ENCODE results near the gene SLC6A8.
A peak's percentile ranks its signal among the peaks of the same experiment; 100 is the strongest.

The SLC6A8 gene

DNA sequence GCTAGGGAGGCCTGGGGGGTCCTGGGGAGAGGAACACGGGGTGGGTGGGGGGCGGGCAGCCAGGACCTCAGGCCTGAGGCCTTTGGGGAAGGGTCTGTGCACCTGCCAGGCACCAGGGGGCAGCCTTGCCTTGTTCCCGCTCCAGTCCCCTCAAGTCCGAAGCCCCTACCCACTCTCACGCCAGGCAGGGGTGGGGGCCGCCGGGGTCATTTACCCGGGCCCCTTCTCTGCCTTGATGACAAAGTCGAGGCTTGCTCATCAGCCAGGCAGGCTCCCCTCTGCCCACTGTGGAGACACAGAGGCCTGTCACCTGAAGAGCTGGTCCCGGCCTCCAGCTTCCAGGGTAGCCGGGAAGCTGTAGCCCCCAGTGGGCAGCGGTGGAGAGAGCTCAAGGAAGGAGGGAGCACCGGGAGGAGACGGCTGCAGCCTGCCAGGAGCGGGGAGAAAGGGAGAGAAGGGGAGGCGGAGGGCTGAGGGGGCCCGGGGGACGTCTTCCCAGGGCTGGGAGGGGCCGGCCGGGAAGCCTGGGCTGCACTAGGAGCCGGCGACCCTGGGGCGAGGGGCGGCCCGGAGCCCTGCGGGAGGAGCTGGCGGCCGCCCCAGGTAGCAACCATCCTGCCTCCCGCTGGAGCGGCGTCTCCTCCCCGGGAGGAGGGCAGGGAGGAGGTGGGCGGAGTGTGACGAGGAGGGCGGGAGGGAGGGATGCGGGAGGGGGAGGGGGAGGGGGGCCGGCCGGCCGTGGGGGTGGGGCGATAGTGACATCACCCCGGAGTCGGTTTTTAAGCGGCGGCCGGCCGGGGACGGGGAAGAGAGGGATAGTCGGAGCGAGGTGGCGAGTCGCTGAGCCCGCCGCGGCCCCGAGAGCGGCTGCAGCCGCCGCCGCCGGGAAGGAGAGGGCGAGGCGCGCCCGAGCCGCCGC lies at the start of gene SLC6A8:
Gene SLC6A8, plus strand, starts transcription at position 806 of the 919 bp plus-strand sequence. CDS start 649 bp downstream, outside the sequence.
- DNase-seq = peak in 52 of 56 donors; percentile 7 to 83 (median 61)

DNA sequence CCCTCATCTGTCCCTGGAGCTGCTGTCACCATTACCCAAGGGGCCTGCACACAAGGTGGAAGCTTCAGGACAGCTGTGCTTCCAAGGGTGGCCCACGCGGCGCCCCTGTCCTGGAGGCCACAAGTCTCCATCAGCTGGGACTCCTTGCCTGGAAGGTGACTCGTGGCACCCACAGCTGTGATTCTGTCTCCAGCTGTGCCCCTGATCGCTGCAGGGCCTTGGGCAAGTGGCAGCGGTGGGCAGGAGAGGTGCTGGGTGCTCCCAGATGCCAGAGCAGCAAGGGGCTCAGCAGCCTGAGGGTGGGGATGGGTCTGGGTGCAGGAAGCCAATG lies 49.7 kb upstream of the SLC6A8 start:
- DNase-seq = no peak

DNA sequence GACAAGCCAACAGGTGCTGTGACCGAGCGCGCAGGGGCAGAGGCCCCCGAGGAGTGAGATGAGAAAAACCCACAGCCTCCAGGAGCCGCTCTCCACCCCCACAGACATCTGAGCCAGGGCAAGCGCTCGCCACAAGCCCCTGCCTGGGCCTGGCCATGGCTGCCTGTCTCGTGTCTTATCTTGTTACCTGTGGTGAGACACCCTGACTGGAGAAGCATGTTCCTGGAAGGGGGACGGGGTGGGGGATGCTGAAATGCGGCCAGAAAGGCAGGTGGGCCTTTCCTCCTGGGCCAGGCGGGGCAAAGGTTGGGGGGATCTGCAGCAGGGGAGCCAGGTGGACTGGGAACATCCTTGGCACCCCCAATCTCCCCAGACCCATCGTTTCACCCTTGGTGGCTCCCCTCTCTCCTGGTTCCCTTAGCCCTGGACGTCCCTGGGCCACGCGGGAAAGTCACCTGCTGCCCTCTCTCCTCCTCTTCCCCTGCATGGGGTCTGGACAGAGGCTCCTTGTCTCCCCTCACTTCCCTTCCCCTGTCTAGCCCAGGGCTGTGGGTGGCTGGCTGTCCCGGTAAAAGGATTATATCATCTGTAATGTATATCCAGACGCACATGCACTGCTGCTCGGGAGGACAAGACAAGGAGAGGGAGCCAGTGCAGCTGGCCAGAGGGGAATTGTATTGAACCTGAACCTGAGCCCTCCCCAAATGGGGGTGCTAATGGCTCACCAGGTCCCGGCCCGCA lies 49.1 kb upstream of the SLC6A8 start:
- no peak for DNase-seq

DNA sequence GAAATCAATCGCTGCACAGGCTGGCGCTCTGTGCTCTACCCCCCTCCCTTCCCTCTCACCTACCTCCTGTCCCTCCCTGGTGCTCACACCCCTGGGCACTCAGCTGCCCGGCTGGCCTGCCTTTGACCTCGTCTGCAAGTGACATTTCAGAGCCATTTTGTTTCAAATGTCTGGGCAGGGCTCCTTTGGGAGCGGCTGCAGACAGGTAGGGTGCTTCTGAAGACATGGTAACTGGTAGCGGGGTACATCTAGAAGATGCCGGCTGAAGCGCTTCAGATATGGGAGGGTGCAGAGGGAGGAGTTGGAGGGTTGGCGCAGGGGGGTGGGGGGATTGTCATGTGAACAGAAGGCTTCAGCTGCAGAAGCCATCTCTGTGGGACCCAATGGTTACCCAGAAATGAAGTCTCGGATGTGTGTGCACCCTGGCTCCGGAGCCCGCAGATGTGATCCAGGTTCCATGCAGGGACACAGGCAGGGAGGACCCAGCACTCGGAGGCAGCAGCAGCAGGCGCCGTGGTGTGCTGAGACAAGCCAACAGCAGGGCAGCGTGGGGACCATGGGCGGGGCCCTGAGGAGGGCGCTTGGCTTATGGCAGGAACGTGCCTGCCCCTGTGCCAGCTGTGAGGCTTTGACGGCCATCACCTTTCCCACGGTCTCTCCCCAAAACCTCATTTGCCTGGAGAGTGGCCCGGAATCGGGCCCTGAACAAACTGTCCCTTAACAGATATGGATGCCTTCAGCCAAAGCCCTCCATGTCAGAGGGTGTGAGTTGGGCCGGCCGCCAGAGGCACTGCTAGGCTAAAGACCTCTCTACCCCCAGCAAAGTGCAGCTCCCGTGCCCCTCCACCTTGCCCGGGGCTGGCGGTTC lies 48.3 kb upstream of the SLC6A8 start:
- DNase-seq = no peak

DNA sequence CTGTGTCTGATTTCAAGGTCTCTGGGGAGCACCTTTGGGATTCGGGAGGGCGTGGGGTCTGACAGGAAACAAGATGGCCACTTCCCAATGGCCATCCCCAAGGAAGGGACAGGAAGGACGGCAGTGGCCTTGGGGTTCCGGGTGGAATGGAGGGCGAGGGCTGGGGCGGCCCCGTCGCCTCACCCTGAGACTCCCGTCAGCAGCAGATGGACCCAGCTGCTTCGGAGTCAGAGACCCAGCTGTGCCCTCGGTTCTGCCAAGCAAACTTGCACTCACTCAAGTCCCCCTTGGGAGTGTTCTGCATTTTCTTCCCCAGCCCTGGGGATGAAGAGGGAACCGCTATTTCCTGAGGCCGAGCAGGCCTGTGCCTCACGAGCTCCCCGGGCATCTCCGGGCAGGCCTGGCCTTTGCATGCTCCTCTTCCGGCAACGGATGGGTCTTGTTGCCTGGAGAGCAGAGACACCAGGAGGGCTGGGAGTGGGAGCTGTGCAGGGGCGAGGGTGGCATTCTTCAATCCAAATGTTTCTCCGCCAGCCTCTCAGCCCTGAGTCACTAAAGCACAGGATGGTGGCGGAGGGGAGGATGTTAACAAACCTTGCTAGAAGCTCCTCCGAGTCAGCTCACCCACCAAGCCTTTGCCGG lies 47.6 kb upstream of the SLC6A8 start:
- DNase-seq = peak in 8 of 56 donors; percentile 5 to 45 (median 26)

DNA sequence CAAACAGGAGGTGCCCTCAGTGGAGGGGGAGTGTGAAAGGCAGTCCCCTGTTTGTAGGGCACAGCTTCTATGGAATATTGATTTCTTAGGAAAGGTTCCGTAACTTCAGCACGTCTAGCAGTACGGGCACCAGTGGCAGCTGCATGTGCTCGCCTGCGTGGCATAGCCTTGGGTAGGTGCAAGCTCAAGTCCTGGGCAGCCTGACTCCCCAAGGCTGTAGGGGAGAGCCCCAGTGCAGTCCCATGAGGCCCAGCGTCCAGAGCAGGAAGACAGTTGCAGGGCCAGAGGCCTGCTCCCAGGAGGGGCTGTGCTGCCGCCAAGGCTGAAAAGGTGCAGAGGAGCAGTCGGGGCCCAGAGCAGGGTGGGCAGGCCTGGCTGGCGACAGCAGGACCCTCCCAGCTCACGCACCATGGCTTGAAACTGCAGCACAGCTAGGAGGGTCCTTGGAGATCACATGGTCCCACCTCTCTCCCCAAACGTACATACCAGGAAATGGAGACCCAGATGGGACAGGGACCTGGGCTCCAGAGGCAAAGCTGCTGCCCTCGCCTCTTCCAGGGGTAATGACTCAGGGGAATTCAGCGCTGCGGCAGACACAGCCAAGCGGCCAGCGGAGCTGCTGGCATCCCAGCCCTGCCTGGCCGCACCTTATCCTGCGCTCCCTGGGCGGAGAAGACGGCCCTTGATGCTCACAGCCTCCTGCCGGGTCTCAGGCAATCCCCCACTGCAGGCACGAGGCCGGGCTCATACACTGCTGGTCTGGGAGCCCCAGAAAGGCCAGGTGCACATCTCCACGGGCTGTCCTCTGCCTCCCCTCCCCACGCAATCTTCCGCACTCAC lies 46.8 kb upstream of the SLC6A8 start:
- DNase-seq = peak in 1 of 56 donors; percentile 13

DNA sequence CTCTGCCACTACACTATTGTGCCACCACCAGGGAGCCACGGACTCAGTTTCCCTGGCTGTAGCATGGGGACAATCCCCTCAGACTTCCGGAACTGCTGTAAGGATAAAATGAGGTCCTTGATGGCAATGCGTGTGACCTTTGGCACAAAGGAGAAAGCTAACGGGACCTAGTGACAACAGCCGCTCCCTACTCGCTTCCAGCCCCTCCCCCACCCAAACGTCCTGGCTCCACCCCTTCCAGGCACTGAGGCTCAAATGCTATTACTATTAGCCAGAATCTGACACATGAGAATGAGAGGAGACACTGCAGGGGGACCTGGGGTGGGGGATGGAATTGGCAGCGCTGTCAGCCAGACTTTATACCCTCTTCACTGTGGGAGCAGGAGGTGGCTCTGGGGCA lies 46.1 kb upstream of the SLC6A8 start:
- DNase-seq = no peak

DNA sequence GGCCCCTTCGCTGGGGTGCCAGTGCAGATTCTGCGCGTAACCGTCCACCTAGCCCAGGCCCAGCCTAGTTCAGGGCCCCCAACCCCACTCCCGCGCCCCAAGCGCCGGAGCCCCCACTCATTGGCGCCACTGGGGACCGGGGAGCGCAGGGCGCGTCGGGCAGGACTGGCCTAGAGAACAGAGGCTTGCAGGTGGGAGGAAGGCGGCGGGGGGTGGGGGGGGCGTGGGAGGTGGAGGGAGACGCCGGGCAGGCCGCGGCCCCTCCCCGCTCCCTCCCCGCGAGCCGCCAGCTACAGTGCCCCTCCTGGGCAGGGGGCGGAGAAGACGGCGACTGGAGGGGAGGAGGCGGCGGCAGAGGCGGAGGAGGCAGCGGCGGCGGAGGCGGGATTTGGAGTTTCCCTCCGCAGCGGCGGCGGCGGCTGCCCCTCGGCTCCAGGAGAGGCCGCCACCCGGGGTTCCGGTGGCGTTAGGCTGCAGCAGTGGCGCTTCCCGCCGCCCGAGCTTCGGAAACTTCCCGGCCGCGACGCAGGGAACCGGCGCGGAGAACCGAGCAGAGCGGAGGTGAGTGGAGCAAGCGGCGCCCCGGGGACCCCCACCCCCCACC lies 45.6 kb upstream of the SLC6A8 start:
- no peak for DNase-seq

DNA sequence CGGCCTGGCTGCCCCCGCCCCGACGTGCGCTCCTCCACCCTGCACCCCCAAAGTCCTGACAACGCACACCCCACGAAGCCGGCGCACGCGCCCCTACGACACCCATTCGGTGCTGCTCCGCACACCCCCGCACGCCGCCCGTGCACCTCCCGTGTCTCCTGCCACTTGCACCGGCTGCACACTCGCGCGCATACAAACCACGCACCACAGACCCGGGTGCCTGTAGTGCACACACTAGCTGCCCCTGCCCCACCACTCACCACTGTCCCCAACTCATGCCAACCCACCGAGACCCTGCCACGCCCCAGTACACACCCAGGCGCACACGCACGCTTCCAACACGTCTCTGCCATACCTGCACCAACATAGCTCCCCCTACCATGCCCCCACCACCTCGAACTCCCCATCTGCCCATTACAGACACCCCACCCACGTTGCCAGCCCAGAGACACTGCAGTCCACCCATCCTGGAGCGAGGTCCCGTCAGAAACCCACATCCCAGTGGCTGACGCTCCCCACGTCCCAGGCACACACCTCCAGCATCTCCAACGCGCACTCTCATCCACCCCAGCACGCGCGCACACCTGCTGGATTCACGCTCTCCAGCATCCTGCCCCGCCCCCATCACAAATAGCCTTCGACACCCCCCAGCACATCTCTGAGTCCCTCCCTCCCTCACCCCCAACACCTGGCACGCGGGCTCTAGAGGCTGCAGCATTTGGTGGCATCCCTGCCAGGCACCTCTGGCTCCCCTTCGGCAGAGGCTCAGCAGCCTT lies 44.9 kb upstream of the SLC6A8 start:
- peak in 7 of 56 donors; percentile 5 to 58 (median 27) for DNase-seq

DNA sequence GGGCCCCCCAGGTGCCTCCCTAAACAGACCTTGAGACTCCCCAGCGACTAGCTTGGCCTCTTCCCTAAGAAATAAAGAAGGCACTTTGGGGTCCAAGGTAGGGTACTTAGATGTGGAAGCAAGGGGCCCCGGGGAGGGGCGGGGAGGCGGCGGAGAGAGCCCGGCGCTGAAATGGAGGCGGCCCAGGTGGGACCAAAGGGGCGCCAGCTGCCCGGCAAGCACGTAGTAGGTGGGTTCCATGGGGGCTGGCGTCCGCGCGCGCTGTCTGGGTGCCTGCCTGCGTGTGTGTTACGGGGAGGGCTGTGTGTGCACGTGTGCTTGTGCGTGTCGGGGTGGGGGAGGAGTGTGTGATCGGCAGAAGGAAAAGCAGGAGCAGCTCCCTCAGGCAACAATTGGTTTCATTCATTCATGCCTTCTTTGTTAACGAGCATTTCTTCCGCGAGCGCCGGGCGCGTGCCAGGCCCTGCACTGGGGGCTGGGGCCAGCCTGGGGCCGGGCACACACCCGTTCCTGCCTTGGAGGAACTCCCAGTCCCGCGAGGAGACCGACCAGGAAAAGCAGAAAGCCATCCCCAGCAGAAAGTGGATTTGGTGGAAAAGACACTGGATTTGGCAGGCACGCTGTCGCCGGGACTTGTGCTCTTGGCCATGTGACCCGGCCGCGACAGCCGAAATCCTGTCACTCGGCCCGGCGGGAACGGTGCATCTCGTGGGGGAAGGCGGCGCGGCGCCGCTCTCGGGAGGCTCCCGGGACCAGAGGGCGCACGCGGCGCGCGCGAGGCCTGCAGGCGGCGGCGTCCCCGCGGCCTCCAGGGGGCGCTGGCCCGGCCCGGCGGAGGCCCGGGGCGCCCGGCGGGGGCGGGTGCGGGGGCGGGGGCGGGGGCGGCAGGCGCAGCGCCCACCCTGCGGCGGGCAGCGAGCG lies 44.0 kb upstream of the SLC6A8 start:
- peak in 21 of 56 donors; percentile 9 to 62 (median 32) for DNase-seq

DNA sequence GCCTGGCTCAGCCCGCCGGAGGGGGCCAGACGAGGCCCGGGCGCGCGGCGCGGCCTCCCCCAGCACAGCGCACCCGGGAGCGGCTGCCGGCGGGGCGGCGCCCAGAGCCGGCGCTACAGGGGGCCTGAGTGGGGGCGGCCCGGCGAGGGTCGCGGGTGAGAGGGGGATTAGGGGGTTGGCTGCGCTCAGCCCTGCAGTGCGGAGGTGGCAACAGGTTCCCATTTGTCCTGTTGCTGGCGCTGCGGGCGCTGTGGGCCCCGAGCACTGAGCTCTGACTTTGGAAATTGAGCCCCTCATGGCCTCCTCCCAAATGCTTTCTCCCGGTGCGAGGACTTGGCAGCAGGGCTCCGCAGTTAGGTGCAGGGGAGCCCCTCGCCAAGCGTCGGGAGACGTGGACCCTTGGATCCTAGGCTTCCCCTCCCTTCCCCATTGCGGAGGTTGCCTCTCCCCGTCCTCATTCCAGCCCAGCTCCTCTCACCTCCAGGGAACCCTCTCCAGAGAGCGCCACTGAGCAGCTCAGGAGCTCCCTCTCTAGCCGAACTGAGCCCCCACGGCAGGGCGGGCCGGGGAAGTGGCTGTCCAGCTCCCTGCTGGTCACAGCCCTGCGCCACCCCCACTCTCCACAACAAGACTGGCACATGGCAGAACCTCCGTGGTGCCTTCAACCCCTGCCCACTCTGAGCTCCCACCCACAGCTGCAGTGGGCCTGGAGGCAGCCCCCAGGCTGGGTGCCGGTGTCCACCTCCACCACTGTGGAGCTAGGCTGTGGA lies 43.2 kb upstream of the SLC6A8 start:
- no peak for DNase-seq

DNA sequence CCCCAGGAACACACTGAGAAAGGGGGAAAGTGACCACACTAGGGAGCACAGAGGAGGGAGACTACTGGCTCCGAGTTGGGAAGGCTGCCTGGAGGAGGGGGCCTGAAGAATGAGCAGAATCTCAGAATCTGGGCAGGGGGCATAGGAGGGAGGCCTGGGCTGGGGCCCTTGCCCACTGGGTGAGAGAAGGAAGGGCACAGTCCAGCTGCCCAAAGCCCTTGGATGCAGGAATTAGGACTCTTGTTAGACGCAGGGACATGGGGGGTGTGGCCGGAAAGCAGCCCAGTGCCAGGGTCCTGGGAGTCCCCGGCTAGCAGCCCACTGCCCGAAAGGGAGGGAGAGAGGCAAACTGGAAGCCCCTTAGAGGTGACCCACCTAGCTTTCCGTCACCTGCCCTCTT lies 42.6 kb upstream of the SLC6A8 start:
- no peak for DNase-seq

DNA sequence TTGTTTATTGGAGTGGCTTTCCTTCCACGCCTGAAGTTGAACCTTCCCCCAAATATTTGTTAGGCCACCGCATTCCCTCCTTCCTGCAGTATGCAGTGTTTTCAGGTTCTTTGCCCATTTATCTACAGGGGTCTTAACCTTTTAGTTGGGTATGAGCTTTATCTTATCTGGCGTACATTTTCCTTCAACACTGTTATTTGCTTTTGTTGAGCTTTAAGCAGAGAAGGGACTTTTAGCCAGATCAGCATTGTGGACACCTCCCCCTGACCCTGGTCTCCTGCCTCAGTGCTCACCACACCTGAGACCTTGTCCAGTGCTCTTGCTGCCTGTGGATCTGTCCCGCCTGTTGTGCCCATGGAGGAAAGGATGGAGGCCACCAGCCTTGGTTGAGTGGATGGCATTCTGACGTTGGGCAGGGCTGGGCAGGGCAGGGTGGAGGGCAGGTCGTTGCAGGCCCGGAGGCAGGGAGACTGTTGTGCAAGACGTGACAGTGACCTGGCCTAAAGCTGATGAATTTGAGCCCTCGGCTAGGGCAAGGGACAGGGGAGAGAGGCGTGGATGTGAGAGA lies 41.7 kb upstream of the SLC6A8 start:
- no peak for DNase-seq

DNA sequence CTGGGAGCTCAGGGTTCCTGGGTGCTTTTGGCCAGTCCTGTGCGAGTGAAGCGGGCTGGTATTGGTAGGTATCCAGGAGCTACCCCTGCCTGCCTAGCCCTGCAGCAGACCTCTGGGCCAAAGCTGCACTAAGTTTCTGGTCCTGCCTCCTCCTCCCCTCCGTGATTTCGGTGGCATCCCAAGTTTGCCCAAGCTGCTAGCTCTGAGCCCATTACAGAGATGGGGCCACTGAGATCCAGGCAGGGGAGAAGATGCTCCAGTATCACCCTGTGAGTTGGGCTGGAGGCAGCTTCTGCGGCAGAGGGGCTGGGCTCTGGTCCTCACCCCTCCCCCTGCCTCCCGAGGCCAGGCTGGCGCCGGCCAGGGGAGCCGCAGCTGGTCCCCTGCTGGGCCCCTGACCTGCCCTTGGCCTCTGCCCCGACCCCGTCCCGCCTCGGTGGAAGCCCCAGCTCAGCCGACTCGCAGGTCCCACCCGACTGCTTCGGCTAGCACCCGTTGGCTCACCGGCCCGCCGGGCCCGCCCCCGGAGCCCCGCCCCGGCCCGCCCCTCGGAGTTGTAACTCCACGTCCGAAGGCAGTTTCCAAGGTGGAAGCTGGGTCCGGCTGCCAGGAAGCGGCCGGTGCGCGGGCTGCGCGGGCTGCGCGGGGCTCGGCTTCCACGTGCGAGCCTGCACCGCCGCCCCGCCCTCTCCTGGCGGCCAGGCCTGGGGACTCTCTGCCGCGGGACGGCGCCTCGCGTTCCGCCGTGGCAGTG lies 40.9 kb upstream of the SLC6A8 start, which contains the start of gene DUSP9:
Gene DUSP9, plus strand, starts transcription at position 584 of the 754 bp plus-strand sequence. CDS start 751 bp downstream, outside the sequence.
- no peak for DNase-seq
